Thoracic aorta (tissue), 2 donors: Measurements from ENCODE around the gene FAM216B. TPM values are rescaled to one million over a fixed set of nuclear protein-coding genes. Genes with fewer than 3 reads are reported as not detected.

Source experiments
- ATAC-seq: fragments of 150-250 bp; one replicate; pipeline ENCODE4 v1.8.0; 2017; ENCODE audit warnings: low read depth; ENCODE audit not compliant: insufficient number of reproducible peaks, low FRiP score
- DNase-seq: peaks from one replicate; pipeline ENCODE4 v3.0.0-alpha.2; 2020; ENCODE audit warnings: low spot score
- H3K27ac ChIP-seq, 2 donors: fragments of 200-600 bp; sonication (generic); 1 replicate in 1 of 2; 2 replicates in 1 of 2; pipeline ENCODE4 v1.5.1; 2016; ENCODE audit warnings: mild to moderate bottlenecking in 2 of 2, moderate library complexity in 2 of 2
- H3K27me3 ChIP-seq: fragments of 200-600 bp; sonication (generic); replicated peaks from 2 replicates; pipeline ENCODE4 v1.6.0; 2016; ENCODE audit warnings: mild to moderate bottlenecking; ENCODE audit not compliant: insufficient read depth
- H3K36me3 ChIP-seq: fragments of 200-600 bp; sonication (generic); one replicate; pipeline ENCODE4 v1.5.1; 2016
- H3K4me1 ChIP-seq, 2 donors: fragments of 200-600 bp; sonication (generic); 1 replicate in 1 of 2; 2 replicates in 1 of 2; pipeline versions ENCODE4 v1.5.1 to v1.6.0; 2016; ENCODE audit warnings: low read depth in 2 of 2, mild to moderate bottlenecking in 1 of 2; ENCODE audit not compliant: control insufficient read depth in 1 of 2
- H3K4me3 ChIP-seq: fragments of 200-600 bp; sonication (generic); 2 replicates; pipeline ENCODE4 v1.5.1; 2016; ENCODE audit warnings: mild to moderate bottlenecking
- H3K9me3 ChIP-seq: fragments of 200-600 bp; sonication (generic); 2 replicates; pipeline ENCODE4 v1.5.1; 2016
- total RNA-seq, 2 donors: library from RNA; depleted of rRNA; stranded (reverse); fragments of >200 nt; gene quantifications; one replicate each; pipeline versions ENCODE4 v1.1.0 to v1.2.3, GENCODE V29; 2016
- TF ChIP-seq, protein P1 (sequence below): fragments of 200-600 bp; sonication (generic); IDR thresholded peaks from one replicate; pipeline ENCODE4 v1.5.1; 2019; ENCODE audit warnings: antibody characterized with exemption

The FAM216B gene
- total RNA-seq, 2 donors from 2014 or later = not detected

DNA sequence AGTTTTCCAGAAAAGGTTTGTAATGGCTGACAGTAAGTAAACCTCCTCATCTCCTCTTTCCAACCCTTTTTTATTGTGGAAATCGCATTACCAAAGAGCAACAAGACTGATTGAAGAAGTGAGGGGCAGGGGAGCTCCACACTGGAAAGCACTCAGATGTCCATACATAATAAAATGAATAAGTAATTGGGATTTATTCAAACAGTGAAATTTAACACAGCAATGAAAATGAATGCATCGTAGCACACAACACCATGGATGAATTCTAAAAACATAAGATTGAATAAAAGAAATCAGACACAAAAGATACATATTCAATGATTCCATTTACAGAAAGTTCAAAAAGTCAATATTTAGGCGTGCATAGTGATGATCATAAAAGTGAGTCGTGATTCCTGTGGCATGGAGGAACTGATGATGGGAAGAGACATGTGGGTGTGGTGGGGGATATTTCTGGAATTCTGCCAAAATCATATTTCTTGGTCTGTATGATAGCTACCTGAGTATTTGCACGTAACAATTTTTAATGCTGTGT is 18.8 kb downstream of the FAM216B start:
- no peaks in the 10 kb centered on the region for H3K4me1 ChIP-seq
- ATAC-seq = no peak

DNA sequence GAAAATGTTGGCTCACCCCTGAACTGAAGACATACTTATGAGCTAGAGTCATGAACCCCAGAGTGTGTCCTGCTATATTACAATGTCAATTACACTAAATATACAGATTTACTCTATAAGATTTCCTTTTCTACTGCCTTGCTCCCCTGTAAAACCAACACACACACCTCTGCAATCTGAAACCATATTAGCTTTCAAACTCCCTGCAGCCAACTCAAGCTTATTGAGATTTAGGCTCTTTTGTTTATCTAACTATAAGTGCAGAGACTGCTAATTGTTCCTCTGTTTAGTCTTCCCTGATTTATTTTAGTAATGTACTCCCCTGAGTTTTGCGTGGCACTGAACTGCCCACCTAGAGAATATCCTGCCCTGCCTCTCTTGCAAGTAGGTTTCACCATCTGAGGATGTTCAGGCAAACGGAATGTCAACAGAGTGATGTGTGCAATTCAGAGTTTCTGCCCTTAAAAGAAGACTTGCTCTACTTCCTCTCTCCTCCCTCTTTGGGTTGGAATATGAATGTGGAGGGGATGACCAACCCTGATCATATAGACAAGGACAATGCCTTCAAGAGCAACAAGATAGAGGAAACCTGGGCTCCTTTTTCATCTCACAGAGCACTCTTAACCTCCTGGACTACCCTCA is 22.3 kb downstream of the FAM216B start:
- no peaks in the 10 kb centered on the region for H3K27me3 ChIP-seq
- no peaks in the 10 kb centered on the region for H3K4me1 ChIP-seq
- H3K9me3 ChIP-seq = no peaks in the 10 kb centered on the region
- ATAC-seq (no peak), DNase-seq (no peak)
- no peaks in the 10 kb centered on the region for H3K36me3 ChIP-seq
- no peak overlapping the region for H3K27ac ChIP-seq
- TF ChIP-seq, protein P1, sequence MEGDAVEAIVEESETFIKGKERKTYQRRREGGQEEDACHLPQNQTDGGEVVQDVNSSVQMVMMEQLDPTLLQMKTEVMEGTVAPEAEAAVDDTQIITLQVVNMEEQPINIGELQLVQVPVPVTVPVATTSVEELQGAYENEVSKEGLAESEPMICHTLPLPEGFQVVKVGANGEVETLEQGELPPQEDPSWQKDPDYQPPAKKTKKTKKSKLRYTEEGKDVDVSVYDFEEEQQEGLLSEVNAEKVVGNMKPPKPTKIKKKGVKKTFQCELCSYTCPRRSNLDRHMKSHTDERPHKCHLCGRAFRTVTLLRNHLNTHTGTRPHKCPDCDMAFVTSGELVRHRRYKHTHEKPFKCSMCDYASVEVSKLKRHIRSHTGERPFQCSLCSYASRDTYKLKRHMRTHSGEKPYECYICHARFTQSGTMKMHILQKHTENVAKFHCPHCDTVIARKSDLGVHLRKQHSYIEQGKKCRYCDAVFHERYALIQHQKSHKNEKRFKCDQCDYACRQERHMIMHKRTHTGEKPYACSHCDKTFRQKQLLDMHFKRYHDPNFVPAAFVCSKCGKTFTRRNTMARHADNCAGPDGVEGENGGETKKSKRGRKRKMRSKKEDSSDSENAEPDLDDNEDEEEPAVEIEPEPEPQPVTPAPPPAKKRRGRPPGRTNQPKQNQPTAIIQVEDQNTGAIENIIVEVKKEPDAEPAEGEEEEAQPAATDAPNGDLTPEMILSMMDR = no peak
- no peak overlapping the region for H3K4me3 ChIP-seq

More for the DNA sequence above, 18.8 kb downstream of the FAM216B start:
- TF ChIP-seq, protein P1 = no peak
- no peak overlapping the region for H3K27ac ChIP-seq
- no peaks in the 10 kb centered on the region for H3K27me3 ChIP-seq
- DNase-seq = no peak
- H3K9me3 ChIP-seq = no peaks in the 10 kb centered on the region
- H3K4me3 ChIP-seq = no peak overlapping the region
- H3K36me3 ChIP-seq = no peaks in the 10 kb centered on the region

DNA sequence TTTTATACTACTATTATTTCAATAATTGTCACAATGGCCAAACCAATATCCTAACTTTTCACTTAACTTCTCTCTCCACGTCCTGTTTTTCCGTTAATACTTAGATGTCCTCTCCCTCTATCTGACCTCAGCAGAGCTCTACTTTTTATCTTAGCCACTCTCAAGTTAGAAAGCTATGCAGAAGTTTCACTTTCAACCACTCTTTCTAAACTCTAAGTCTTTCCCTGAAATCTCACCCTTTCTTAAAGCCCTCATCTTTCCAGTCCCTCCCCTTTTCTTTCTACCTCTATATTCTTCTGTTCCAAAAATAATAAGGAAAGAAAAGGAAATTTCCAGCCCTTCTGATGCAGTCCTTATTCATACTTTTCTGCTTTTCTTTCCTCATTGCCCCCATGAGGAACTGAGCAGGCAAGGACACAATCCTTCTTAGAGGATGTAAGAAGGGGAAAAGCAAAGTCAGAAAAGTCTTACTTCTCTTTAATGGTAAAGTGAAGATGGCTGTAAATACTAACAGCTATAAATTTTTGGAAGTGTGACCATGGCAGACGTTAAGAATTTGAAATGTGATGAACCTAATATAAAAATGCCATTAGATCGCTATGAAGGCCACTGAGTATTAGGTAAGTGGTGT is 23.0 kb downstream of the FAM216B start:
- no peak overlapping the region for H3K4me3 ChIP-seq
- no peaks in the 10 kb centered on the region for H3K4me1 ChIP-seq
- TF ChIP-seq, protein P1 = no peak
- H3K27me3 ChIP-seq = no peaks in the 10 kb centered on the region
- no peak overlapping the region for H3K27ac ChIP-seq
- ATAC-seq = no peak
- DNase-seq = no peak
- no peaks in the 10 kb centered on the region for H3K9me3 ChIP-seq
- no peaks in the 10 kb centered on the region for H3K36me3 ChIP-seq

DNA sequence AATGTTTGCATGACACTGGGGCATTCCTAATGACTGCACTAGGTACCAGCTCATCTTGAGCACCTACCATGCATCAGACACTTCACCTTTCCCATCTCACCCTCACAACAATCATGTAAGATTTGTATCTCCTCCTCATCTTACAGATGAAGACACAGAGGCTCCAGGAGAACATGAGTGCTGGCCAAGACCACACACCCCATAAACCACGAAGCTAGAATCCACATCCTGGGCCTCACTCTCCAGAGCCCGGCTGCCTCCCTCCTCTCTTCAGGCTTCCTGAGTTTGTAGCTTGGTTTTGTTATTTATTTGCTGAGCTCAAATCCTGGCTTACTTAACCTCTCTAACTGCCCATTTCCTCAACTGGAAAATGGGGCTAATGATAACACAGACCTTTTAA is 25.9 kb downstream of the FAM216B start:
- H3K27me3 ChIP-seq = no peaks in the 10 kb centered on the region
- DNase-seq = no peak
- no peak for ATAC-seq
- no peaks in the 10 kb centered on the region for H3K4me1 ChIP-seq
- no peaks in the 10 kb centered on the region for H3K36me3 ChIP-seq
- H3K4me3 ChIP-seq = no peak overlapping the region
- H3K9me3 ChIP-seq = no peaks in the 10 kb centered on the region
- H3K27ac ChIP-seq = no peak overlapping the region
- TF ChIP-seq, protein P1 = no peak

DNA sequence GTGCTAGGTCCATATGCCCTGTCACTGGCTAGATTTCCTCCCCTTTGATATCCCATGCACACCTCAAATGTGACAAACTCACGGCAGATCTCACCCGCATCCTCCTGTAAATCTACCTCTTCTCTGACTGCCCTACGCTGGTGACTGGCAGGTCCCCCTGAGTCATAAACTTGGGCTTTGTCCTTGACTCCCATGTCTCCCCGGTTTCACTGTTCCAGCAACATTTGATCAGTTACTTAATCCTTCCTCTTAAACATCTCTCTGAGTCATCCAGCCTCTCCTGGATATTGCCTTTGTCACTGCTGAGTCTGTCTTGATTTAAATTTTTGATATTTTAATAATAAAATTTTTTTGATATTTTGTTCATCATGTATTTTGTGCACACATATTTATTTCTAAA is 26.5 kb downstream of the FAM216B start:
- no peak overlapping the region for H3K27ac ChIP-seq
- no peak for ATAC-seq
- no peak for DNase-seq
- H3K36me3 ChIP-seq = no peaks in the 10 kb centered on the region
- H3K9me3 ChIP-seq = no peaks in the 10 kb centered on the region
- H3K4me3 ChIP-seq = no peak overlapping the region
- TF ChIP-seq, protein P1 = no peak
- no peaks in the 10 kb centered on the region for H3K4me1 ChIP-seq
- H3K27me3 ChIP-seq = no peaks in the 10 kb centered on the region
